Thyroid gland (tissue), 4 donors: ENCODE data around the gene MRPS27.

ENCODE experiments used
- CTCF ChIP-seq, 6 experiments: fragments of 200-600 bp in 3 of 6; fragments of 450-650 bp in 3 of 6; sonication (generic) in 3 of 6; IDR thresholded peaks; one replicate each; pipeline ENCODE4 v1.5.1; 2016 to 2019; ENCODE audit warnings: antibody characterized with exemption in 6 of 6, mild to moderate bottlenecking in 2 of 6, inconsistent platforms in 1 of 6, moderate library complexity in 1 of 6
- POLR2A ChIP-seq, 2 donors: fragments of 450-650 bp; IDR thresholded peaks; one replicate each; pipeline ENCODE4 v1.6.1; 2017; ENCODE audit warnings: antibody characterized with exemption in 2 of 2, mild to moderate bottlenecking in 2 of 2, moderate library complexity in 1 of 2

- TF ChIP-seq CTCF (IDR thresholded peaks at IDR 0.05) (no peak), POLR2A (IDR thresholded peaks at IDR 0.05) (no peak)
These were observed 116.7 kb downstream of the MRPS27 start for GRCh38 chr5:72203251-72203845.
